ENCODE measurements around the gene LAMA2.

The LAMA2 gene

DNA sequence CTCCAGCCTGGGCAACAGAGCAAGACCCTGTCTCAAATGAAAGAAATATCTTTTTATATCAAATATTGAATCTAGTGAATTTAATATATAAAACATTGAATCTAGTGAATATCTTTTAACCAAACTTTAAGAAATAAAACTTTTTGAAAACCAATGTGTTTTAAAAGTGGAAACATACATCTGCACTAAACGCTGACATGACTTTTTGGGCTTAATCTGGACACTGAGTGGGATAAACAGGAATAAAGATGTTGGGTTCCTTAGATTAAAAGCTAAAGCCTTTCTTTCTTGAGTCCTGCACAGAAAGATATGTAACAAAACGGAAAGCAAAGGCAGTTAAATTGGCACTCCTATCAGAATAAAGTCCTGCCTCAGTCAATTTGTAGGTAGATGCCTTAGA lies 636.8 kb downstream of the LAMA2 start:
- in situ Hi-C loops (cut with HindIII; ENCODE audit: low pct_ligation_motif_present, low sequenced_read_pairs): no loop called here

DNA sequence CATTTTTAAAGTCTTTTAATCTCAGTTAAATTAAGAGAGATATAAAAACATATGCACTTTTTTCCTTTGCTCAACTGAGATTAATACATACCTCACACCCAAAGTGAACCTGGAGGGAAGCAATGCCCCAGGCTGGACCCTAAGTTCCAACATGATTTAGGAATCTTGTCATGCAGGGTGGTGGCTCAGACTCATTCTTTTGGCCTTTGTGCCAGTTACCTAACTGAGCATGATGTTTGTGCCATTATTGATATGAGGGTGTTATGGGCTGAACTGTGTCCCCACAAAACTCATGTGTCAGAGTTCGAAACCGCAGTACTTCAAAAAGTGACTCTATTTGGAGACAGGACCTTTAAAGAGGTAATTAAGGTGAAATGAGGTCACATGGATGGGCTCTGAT lies 639.0 kb downstream of the LAMA2 start:
- no peak for DNase-seq
- Histone ChIP-seq H3K36me3 (replicated peaks) (no peaks in the 10 kb centered on the region), H3K4me3 (ENCODE audit: low read depth, low read length) (no peak overlapping the region), H3K27ac (no peak overlapping the region), H3K27me3 (replicated peaks) (no peaks in the 10 kb centered on the region)
- in situ Hi-C loops (cut with HindIII; ENCODE audit: low pct_ligation_motif_present, low sequenced_read_pairs): no loop called here
- TF ChIP-seq, protein P1, sequence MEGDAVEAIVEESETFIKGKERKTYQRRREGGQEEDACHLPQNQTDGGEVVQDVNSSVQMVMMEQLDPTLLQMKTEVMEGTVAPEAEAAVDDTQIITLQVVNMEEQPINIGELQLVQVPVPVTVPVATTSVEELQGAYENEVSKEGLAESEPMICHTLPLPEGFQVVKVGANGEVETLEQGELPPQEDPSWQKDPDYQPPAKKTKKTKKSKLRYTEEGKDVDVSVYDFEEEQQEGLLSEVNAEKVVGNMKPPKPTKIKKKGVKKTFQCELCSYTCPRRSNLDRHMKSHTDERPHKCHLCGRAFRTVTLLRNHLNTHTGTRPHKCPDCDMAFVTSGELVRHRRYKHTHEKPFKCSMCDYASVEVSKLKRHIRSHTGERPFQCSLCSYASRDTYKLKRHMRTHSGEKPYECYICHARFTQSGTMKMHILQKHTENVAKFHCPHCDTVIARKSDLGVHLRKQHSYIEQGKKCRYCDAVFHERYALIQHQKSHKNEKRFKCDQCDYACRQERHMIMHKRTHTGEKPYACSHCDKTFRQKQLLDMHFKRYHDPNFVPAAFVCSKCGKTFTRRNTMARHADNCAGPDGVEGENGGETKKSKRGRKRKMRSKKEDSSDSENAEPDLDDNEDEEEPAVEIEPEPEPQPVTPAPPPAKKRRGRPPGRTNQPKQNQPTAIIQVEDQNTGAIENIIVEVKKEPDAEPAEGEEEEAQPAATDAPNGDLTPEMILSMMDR (IDR thresholded peaks at IDR 0.05; ENCODE audit: low read depth, low read length, missing control alignments): no peak

More for the DNA sequence above, 636.8 kb downstream of the LAMA2 start:
- Histone ChIP-seq H3K36me3 (replicated peaks) (no peaks in the 10 kb centered on the region), H3K4me3 (ENCODE audit: low read depth, low read length) (no peak overlapping the region), H3K27me3 (replicated peaks) (no peaks in the 10 kb centered on the region), H3K27ac (no peak overlapping the region)
- DNase-seq: no peak
- TF ChIP-seq, protein P1 (IDR thresholded peaks at IDR 0.05; ENCODE audit: low read depth, low read length, missing control alignments): no peak

GRCh38 chr6:129523816-129524215 lies 640.9 kb downstream of the LAMA2 start:
- Histone ChIP-seq H3K36me3 (replicated peaks) (no peaks in the 10 kb centered on the region), H3K4me3 (ENCODE audit: low read depth, low read length) (no peak overlapping the region), H3K27ac (no peak overlapping the region), H3K27me3 (replicated peaks) (no peaks in the 10 kb centered on the region)
- TF ChIP-seq, protein P1 (IDR thresholded peaks at IDR 0.05; ENCODE audit: low read depth, low read length, missing control alignments): no peak
- in situ Hi-C loops (cut with HindIII; ENCODE audit: low pct_ligation_motif_present, low sequenced_read_pairs): no loop called here
- DNase-seq: no peak

- in situ Hi-C loops (cut with HindIII; ENCODE audit: low pct_ligation_motif_present, low sequenced_read_pairs): no loop called here
- H3K4me3 ChIP-seq (ENCODE audit: low read depth, low read length): no peak overlapping the region
- H3K27ac ChIP-seq: no peak overlapping the region
- no peaks in the 10 kb centered on the region for H3K27me3 ChIP-seq (replicated peaks)
- H3K36me3 ChIP-seq (replicated peaks): no peaks in the 10 kb centered on the region
- no peak for DNase-seq
- TF ChIP-seq, protein P1 (IDR thresholded peaks at IDR 0.05; ENCODE audit: low read depth, low read length, missing control alignments): no peak
These were observed 642.1 kb downstream of the LAMA2 start for GRCh38 chr6:129525055-129525454.

GRCh38 chr6:129534926-129535325 lies 652.0 kb downstream of the LAMA2 start:
- in situ Hi-C loops (cut with HindIII; ENCODE audit: low pct_ligation_motif_present, low sequenced_read_pairs): no loop called here

GRCh38 chr6:129536271-129536670 lies 653.3 kb downstream of the LAMA2 start:
- Histone ChIP-seq H3K27ac (no peak overlapping the region), H3K27me3 (replicated peaks) (no peaks in the 10 kb centered on the region), H3K4me3 (ENCODE audit: low read depth, low read length) (no peak overlapping the region), H3K36me3 (replicated peaks) (no peaks in the 10 kb centered on the region)
- no peak for DNase-seq
- TF ChIP-seq, protein P1 (IDR thresholded peaks at IDR 0.05; ENCODE audit: low read depth, low read length, missing control alignments): no peak
- in situ Hi-C loops (cut with HindIII; ENCODE audit: low pct_ligation_motif_present, low sequenced_read_pairs): no loop called here

More at GRCh38 chr6:129534926-129535325, 652.0 kb downstream of the LAMA2 start:
- Histone ChIP-seq H3K27ac (no peak overlapping the region), H3K36me3 (replicated peaks) (no peaks in the 10 kb centered on the region), H3K27me3 (replicated peaks) (no peaks in the 10 kb centered on the region), H3K4me3 (ENCODE audit: low read depth, low read length) (no peak overlapping the region)
- TF ChIP-seq, protein P1 (IDR thresholded peaks at IDR 0.05; ENCODE audit: low read depth, low read length, missing control alignments): no peak
- no peak for DNase-seq
